Glutamatergic neuron (in vitro differentiated cells): ENCODE measurements around the gene ACBD3. TPM values are rescaled to one million over a fixed set of nuclear protein-coding genes. Genes with fewer than 3 reads are reported as not detected.
"Not testable (repeated sequence)": the region's sequence is repeated elsewhere in the genome, so short reads cannot be mapped to it uniquely, and the experiment has no call there.

Experiments used
- DNase-seq: peaks from one replicate; pipeline ENCODE4 v3.0.0; 2022
- H3K27ac Mint-ChIP-seq: one replicate; pipeline ENCODE4 v1.8.0; 2020; ENCODE audit warnings: mild to moderate bottlenecking, mixed read lengths, inconsistent platforms; ENCODE audit not compliant: unreplicated experiment
- H3K27me3 Mint-ChIP-seq: one replicate; pipeline ENCODE4 v1.8.0; 2020; ENCODE audit warnings: mild to moderate bottlenecking, moderate library complexity, mixed read lengths, inconsistent platforms; ENCODE audit not compliant: unreplicated experiment
- H3K36me3 Mint-ChIP-seq: one replicate; pipeline ENCODE4 v1.8.0; 2020; ENCODE audit warnings: mild to moderate bottlenecking, mixed read lengths, inconsistent platforms; ENCODE audit not compliant: unreplicated experiment
- H3K4me1 Mint-ChIP-seq: one replicate; pipeline ENCODE4 v1.8.0; 2020; ENCODE audit warnings: mild to moderate bottlenecking, low read depth, mixed read lengths, inconsistent platforms; ENCODE audit not compliant: unreplicated experiment
- H3K4me3 Mint-ChIP-seq: one replicate; pipeline ENCODE4 v1.8.0; 2020; ENCODE audit warnings: mild to moderate bottlenecking, mixed read lengths, inconsistent platforms; ENCODE audit not compliant: unreplicated experiment
- H3K9me3 Mint-ChIP-seq: one replicate; pipeline ENCODE4 v1.8.0; 2020; ENCODE audit warnings: mild to moderate bottlenecking, moderate library complexity, mixed read lengths, inconsistent platforms; ENCODE audit not compliant: unreplicated experiment
- total RNA-seq: library from RNA; stranded (reverse); fragmentation: NEBNext Ultra II Directional; extraction: Animal tissue kit (Norgen Biotek cat#: 25700); gene quantifications from one replicate; pipeline ENCODE4 v1.2.1, GENCODE V29; 2021; ENCODE audit not compliant: unreplicated experiment
- TF ChIP-seq, protein P1 (sequence below): fragments of 200-600 bp; sonication (generic); IDR thresholded peaks from one replicate; pipeline ENCODE4 v1.5.0; 2021; ENCODE audit not compliant: partially characterized antibody, unreplicated experiment

The ACBD3 gene
- total RNA-seq, 1 donor from 2014 or later = 33.7 TPM

DNA sequence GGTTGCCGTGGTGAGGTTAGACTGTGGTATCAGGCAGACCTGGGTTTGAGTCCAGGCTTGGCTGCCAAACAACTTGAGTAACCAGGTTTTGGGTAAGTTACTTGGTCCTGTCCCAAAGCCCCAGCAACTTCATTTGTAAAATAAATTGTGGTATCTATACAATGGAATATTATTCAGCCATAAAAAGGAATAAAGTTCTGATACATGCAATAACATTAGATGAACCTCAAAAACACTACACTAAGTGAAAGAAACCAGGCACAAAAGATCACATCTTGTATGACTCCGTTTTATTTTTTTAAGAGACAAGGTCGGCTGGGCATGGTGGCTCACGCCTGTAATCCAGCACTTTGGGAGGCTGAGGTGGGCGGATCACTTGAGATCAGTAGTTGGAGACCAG is 20.5 kb upstream of the ACBD3 start:
- TF ChIP-seq, protein P1, sequence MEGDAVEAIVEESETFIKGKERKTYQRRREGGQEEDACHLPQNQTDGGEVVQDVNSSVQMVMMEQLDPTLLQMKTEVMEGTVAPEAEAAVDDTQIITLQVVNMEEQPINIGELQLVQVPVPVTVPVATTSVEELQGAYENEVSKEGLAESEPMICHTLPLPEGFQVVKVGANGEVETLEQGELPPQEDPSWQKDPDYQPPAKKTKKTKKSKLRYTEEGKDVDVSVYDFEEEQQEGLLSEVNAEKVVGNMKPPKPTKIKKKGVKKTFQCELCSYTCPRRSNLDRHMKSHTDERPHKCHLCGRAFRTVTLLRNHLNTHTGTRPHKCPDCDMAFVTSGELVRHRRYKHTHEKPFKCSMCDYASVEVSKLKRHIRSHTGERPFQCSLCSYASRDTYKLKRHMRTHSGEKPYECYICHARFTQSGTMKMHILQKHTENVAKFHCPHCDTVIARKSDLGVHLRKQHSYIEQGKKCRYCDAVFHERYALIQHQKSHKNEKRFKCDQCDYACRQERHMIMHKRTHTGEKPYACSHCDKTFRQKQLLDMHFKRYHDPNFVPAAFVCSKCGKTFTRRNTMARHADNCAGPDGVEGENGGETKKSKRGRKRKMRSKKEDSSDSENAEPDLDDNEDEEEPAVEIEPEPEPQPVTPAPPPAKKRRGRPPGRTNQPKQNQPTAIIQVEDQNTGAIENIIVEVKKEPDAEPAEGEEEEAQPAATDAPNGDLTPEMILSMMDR = no peak
- H3K27me3 Mint-ChIP-seq = no peaks in the 10 kb centered on the region
- no peak overlapping the region for H3K27ac Mint-ChIP-seq
- H3K9me3 Mint-ChIP-seq = peaks cover 2% of the 10 kb centered on the region
- H3K4me1 Mint-ChIP-seq = peaks cover 17% of the 10 kb centered on the region
- no peak for DNase-seq
- H3K4me3 Mint-ChIP-seq = no peak overlapping the region
- no peaks in the 10 kb centered on the region for H3K36me3 Mint-ChIP-seq

DNA sequence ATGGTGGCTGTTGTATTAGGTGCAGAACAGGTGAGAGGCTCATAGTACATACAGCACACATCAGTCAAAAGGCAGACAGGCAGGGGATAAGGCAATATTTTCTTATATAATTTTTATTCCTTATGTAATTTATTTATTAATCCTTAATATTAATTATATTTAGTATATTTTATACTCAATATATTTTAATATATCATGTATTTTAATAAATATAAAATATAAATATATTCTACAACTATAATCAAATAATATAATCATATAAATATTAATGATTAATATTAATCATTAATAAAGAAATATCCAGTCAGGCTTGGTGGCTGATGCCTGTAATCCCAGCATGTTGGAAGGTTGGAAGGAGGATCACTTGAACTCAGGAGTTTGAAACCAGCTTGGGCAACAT is 17.7 kb upstream of the ACBD3 start:
- Mint-ChIP-seq H3K4me3 (no peak overlapping the region), H3K27ac (peak overlapping the region; percentile 70), H3K4me1 (peaks cover 7% of the 10 kb centered on the region), H3K9me3 (peaks cover 2% of the 10 kb centered on the region), H3K36me3 (no peaks in the 10 kb centered on the region), H3K27me3 (no peaks in the 10 kb centered on the region)
- TF ChIP-seq, protein P1 = no peak
- no peak for DNase-seq

DNA sequence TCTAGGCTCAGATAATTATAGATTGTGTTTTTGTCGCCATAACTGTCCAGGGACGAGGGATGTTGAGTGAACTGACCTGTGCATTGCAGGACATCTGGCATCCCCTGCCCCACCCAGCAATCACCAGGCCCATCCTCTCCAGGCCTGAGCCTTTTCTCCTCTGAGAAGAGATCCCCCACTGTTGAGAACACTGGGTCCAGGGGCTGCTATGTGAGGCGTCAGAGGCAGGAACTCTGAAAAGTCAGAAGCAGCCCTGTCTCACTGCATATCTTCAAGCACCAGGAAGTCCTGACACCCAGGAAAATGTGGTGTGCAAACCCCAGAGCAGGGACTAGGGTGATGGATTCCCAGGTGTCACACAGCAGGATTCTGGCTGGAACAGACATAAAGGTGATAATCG is 17.1 kb upstream of the ACBD3 start:
- H3K27ac Mint-ChIP-seq = peak overlapping the region; percentile 70
- TF ChIP-seq, protein P1 = no peak
- no peaks in the 10 kb centered on the region for H3K27me3 Mint-ChIP-seq
- no peaks in the 10 kb centered on the region for H3K36me3 Mint-ChIP-seq
- H3K4me3 Mint-ChIP-seq = peak overlapping the region; percentile 34
- peaks cover 7% of the 10 kb centered on the region for H3K4me1 Mint-ChIP-seq
- no peak for DNase-seq
- peaks cover 2% of the 10 kb centered on the region for H3K9me3 Mint-ChIP-seq

DNA sequence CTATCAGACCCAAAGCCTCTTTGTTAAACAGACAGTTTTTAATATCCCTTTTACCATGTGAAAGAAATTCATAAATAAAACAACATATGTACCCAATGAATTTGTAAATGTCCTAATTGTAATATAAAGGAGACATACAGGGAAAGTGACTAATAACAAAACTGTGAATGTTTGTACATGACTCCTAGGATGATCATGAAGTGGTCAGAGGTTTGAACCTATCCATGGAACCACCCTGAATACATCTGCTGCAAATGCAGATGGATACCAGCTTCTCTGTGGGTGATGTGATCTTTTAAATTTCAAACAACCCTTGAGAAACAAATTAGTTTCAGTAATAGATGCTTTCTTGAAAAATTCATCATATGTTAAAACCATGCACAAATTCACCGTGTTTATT is 16.7 kb upstream of the ACBD3 start:
- Mint-ChIP-seq H3K4me3 (peak overlapping the region; percentile 34), H3K9me3 (peaks cover 2% of the 10 kb centered on the region), H3K27me3 (no peaks in the 10 kb centered on the region), H3K27ac (peak overlapping the region; percentile 70), H3K36me3 (no peaks in the 10 kb centered on the region), H3K4me1 (peaks cover 7% of the 10 kb centered on the region)
- DNase-seq = no peak
- TF ChIP-seq, protein P1 = no peak

DNA sequence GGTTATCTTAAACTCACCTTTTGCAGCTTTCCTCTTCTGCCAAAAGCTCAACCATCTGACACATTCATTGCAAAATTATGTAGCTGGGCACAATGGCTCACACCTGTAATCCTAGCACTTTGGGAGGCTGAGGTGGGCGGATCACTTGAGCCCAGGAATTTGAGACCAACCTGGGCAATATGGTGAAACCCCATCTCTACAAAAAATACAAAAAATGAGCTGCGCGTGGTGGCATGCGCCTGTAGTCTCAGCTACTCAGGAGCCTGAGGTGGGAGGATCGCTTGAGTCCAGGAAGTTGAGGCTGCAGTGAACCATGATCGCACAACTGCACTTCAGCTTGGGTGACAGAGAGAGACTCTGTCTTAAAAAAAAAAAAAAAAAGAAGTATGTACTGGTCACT is 16.1 kb upstream of the ACBD3 start:
- H3K36me3 Mint-ChIP-seq, H3K9me3 Mint-ChIP-seq, H3K27ac Mint-ChIP-seq, H3K27me3 Mint-ChIP-seq, DNase-seq, H3K4me1 Mint-ChIP-seq, H3K4me3 Mint-ChIP-seq: not testable (repeated sequence)

DNA sequence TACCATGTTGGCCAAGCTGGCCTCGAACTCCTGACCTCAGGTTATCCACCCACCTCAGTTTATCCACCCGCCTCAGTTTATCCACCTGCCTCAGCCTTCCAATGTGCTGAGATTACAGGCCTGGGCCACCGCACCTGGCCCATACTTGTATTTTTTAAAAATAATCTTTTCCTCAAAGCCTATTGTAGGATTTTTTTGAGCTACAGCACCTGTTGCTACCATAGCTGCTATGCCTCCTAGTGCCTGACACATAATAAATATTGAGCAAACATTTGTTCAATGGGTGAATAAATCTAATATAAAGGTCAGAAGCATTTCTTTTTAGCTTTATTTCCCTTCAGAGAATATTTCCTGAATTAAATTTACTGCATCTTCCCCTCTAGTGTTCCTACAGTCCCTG is 15.7 kb upstream of the ACBD3 start:
- no peak for DNase-seq
- Mint-ChIP-seq H3K36me3 (no peaks in the 10 kb centered on the region), H3K27me3 (no peaks in the 10 kb centered on the region), H3K4me3 (no peak overlapping the region), H3K9me3 (peaks cover 4% of the 10 kb centered on the region), H3K4me1 (peaks cover 7% of the 10 kb centered on the region), H3K27ac (no peak overlapping the region)
- TF ChIP-seq, protein P1 = no peak
